SIG-M5 treated with dmso at 0.1 percent for 504 hours (cell line): Measurements from ENCODE around the gene KCNJ8.
"Not testable (repeated sequence)": the region's sequence is repeated elsewhere in the genome, so short reads cannot be mapped to it uniquely, and the experiment has no call there.

Experiments
- DNase-seq: peaks from one replicate; lab custom pipeline; 2025; ENCODE audit not compliant: unreplicated experiment; lab: John Stamatoyannopoulos, UW

The KCNJ8 gene

DNA sequence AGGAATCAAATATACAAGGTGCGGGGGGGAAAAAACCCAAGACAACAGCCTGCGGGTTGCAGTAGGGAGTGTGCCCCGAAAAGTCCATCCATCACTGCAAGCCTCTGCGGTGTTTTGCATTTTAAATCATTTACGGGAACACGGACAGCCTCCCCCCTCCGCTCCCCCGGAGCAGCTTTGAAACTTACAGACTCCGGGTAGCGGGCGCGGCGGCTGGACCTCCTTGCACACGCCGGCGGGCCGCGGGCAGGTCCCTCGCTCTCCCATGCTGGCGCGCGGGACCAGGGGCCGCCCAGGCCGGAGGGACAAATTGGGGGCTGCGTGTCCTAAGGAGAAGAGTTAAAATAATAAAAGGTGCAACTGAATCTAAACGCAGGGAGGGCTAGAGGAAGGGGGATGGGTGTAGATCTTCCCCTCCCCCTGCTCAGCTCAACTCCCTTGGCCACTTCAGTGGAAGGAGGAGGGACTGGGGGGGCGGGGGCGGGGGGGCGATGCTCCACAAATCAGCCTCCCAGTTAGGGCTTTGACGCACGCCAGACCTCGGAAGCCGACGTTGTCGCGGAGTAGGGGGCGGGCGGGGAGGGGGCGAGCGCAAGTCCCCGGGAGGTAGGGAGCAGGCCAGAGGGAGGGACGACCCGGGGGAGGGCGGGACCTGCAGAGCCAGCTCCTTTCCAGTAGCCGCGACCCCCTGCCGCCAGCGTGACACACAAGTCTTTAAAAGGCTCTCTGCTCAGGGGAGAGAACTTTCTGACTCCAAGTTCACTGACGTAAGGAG lies at the start of gene KCNJ8:
Gene KCNJ8, minus strand, starts transcription at position 349 of the 775 bp plus-strand sequence. CDS start 1,090 bp downstream, outside the sequence.
- no peak for DNase-seq

DNA sequence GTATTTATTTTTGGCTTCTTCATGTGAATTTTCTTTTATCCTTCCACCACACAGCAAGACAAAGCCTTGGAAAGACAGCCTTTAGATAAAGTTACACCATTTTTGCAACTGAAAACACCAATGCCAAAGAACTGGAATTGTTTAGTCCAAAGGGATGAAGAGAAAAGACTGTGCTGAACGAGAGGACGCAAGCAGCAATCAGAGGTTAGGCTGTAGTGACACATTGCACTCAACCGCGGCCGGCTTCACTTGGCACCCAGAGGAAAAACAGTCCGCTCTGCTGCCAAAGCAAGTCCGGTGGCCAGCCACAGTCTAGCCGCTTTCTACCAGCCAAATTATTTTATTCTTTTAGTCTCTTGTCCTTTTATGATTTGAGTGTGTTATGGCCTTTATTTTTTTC lies 49.1 kb upstream of the KCNJ8 start:
- no peak for DNase-seq

DNA sequence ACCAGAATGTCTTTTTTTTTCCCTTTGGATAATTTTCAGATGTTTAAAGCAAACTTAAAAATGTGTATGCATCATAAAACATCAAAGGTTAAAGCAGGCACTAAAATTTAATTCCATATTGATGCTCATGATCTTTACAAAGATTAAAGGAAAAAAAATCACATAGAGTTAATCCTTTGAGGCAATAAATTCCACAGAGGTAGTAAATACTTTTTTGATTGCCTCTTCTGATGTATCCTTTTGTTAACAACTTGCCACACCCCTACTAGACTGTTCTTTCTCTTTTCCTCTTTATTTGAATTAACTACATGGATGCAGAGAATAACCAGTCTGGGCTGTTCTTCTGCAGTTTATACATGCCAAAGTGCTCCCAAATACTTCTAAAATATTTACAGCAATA lies 45.2 kb upstream of the KCNJ8 start:
- peak; percentile 29 for DNase-seq

DNA sequence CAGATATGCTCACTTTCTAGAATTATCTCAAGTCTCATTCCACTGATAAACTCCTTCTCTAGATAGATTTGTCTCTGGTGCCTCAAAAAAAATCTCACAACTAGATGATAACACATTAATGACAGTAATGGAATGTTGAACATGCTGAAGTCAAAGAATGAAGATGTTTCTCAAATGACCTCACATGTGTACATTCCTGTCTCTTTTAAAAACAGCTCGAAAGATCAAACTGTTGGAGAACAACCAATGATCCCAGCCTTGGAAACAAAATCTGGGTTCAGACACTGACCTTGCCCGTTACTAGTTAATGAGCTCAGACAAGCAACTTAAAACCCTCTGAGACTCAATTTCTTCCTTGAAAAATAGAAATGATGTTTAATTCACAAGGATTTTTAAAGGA lies 44.7 kb upstream of the KCNJ8 start:
- DNase-seq = no peak

DNA sequence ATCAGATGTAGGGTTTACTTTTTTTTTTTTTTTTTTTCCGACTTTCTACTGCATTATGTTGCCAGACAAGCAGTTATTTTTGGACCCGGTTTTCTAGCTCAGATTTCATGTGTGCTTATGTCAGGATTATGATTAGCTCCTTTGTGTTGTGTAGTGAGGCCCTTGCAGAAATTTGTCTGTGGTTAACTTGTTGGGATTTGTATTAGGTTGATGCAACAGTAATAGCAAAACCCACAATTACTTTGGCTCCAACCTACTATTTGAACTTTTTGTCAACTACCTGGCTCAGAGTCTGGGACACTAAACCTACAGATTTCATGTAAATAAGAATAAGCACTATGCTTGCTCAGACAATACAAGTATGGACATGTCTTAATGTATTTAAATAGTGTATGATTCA lies 44.1 kb upstream of the KCNJ8 start:
- DNase-seq = no peak

DNA sequence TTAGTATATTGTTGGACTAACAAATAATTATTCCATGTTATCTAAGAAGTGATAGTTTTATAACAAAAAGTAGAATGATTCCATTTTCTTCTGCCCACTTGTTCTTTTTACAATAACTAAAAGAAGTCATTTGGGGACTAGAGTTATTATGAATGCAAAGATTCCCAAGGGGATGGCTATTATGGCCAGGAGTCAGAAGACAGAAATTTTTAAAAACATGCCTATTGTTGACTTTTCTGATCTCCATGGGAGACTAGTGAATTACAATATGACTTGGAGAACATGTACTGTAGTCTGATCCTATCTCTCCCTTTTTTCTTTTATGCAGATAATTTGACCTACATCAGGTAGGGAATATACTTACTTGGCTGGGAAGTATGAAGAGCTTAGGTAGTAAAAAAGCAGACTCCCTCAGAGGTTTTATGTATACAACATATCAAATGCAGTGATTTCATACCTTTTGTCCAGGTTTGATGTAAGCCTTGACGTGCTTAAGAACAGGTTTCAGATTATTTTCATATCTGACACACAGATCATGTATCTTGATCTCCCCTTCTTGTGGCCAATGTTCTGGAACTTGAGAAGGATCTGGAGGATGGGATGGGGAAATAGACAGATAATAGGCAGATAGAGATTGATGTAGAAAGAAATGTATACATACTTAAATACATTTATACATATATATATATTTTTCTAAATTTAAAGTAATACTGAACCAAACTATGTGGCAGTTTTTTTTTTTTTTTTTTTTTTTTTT lies 41.0 kb upstream of the KCNJ8 start:
- no peak for DNase-seq

DNA sequence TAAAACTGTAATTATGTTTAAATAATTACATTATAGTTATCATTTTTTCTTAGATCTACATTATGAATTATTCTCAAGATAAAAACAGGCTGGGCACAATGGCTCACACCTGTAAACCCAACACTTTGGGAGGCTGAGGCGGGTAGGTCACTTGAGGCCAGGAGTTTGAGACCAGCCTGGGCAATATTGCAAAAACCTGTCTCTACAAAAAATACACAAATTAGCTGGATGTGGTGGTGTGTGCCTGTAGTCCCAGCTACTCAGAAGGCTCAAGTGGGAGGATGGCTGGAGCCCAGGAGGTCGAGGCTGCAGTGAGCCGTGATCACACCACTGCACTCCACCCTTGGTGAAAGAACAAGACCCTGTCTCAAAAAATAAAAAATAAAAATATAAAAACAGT lies 40.3 kb upstream of the KCNJ8 start:
- DNase-seq = no peak

DNA sequence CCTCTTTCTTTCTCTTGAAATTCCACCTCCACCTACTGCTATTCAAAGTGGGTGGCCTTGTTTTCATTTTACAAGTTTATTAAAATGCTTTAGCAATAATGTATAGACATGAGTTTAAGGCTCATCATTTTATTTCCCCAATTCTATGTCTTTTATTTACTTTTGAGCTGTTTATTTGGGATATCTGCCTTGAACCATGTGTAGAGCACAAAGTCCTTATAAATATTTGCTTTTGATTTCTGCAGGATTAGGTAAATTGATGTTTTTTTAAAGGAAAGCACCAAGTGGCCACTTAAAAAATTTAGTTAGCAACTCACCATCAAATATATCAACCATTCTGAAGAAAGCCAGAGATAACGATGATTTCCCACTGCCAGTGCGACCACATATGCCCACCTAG lies 39.8 kb upstream of the KCNJ8 start:
- DNase-seq = no peak

DNA sequence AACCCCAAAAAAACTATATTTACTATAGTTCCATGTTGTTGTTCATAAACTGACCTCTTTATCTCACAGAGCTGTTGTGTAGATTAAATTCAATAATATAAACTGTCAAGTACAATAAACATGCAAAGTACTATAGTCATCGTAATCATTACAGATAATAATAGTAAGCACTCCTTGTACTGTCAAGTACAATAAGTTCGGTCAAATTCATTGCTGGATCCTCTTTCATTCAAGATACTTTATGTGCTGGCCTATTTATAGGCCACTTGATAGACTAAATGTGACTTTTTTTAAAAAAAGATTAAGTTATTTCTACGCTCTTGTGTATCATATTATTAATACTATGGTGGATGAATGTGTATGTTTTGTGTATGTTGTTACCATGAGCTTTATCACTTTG lies 39.2 kb upstream of the KCNJ8 start:
- no peak for DNase-seq

DNA sequence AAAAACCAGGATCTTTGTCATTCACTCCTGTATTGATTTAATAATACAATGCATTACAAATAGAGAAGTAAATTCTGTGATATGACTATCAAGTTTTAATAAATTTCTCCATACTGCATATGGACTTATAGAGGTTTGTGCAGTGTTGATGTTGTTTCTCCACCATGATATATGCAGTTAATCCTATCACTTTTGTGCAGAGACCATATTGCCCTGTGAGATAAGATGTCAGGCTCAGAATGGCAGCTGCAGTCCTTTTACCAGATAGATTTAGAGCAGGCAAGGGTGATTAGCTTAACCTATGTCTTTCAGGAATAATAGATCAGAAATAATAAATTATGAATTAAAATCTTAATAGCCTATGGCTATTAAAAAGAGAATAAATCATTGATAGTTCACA lies 38.6 kb upstream of the KCNJ8 start:
- DNase-seq = no peak

DNA sequence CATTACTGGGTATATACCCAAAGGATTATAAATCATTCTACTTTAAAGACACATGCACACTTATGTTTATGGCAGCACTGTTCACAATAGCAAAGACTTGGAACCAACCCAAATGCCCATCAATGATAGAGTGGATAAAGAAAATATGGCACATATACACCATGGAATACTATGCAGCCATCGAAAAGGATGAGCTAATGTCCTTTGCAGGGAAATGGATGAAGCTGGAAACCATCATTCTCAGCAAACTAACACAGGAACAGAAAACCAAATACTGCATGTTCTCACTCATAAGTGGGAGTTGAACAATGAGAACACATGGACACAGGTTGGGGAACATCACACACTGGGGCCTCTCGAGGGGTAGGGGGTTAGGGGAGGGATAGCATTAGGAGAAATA lies 37.8 kb upstream of the KCNJ8 start:
- not testable (repeated sequence) for DNase-seq

DNA sequence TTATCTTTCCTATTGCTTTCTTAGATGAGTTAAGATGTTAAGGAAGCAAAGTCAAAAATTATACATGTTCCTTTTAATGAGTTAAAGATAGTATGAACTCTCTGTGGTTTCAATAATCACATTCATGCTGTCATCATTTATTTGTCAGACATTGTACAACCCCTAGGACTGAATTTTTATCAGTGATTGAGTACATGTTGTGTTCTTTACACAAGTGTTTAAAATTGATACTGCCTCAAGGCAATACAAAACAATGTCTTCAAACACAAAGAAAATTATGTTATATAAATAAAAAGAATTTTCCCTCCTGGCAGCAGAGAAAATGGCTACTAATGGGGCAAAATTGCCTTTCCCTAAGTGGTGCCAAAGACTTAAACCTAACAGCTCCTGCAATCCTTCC lies 34.6 kb upstream of the KCNJ8 start:
- DNase-seq = no peak

DNA sequence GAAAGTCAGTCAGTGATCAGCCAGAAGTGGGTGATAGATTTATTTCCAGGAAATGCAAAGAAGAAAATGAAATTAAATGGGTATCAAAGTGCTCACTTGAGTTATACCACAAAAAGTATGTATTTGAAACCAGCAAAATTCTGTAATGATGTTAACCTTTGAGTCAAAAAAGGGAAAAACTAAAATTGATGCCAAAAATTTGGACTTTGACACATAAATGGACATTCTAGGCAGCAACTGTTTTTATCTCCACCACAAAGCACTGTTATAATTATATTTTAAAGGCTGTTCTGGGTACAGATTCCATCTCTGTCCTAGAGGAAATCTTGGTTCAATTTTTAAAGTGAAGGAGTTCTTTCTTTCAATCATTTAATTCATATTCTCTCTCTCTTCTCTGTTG lies 31.7 kb upstream of the KCNJ8 start:
- no peak for DNase-seq

DNA sequence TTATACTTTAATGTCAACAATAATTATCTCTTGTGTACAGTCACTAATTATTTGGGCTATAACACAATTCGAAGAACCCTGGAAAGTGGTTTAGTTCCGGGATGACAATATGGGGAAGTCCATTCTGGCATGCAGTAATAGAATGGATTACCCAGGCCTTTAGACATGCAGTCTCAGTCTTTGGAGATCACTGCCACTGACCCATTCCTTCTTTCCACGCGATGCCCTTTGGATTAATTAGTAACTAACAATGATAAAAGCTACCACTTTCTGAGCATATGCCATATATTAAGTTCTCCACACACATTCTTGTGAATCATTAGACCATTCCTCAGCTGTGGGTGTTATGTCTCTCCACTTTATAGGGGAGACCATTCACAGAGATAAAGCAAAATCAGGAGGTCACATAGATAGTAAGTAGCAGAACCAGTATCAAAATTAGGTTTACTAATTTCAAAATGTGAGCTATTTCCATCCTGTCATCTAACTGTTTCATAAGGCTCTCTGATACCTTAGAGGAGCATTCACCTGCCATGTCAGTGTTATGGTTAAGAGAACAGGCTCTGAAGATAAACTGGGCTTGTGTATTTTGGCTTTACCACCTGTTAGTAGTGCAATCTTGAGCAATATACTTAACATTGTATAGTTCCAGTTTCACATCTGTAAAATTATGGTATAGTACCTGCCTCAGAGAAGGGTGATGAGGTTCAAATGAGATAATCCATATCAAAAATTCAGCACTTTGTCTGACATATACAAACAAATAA lies 27.2 kb upstream of the KCNJ8 start:
- DNase-seq = no peak

DNA sequence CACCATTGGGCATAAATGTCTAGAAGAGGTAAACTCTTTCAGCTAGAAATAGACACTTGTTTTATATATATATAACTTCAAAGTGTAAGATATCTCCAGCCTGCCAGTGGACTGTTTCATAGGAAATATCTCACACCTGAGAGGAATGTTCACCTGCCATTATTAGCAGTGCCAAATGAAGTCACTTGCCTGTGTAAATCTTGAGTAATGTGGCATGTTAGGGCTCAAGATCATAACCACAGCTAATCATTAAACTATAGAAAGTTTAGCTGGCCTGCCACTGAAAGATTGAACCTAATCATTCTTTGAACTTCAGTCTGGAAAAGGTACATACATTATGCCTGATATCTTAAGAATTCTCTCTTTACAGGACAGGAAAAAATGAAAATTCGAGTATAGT lies 25.5 kb upstream of the KCNJ8 start:
- DNase-seq = no peak

DNA sequence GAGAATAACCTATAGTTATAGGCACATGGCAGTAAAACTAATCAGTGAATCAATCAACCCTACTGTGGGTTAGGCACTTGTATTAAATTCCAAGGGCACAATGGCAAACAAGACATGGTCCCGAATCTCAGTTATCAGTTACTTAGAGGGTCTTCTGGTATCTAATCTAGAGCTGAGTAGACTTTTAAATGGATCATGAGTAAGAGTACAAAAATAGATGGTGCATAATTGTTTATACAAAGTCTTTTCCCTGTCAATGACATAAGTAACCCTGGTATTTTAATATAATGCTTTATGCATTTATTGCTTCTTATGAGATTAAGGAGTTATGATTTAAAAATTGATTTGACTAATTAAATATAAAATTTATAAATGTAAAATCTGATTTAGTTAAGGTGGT lies 23.0 kb upstream of the KCNJ8 start:
- no peak for DNase-seq

DNA sequence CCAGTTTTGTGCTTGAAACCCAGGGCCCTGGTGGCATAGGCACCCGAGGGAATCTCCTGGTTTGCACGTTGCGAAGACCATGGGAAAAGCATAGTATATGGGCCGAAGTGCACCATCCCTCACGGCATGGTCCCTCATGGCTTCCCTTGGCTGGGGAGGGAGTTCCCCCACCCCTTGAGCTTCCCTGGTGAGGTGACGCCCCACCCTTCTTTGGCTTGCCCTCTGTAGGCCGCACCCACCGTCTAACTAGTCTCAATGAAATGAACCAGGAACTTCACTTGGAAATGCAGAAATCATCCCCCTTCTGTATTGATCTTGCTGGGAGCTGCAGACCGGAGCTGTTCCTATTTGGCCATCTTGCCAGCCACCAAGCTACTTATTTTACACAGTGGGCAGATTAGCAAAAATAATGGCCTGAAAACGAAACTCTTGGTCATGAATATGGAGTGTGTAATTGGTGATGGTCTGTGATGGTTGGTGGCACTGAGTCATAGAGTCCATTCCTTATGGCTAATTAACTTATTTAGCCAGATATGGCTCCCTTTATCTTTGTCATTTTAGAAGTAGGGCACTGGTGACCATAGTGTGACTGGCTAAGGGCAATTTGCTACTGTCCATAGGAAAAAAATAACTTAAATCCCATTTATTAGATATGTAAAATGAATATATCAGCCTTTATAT lies 21.3 kb upstream of the KCNJ8 start:
- DNase-seq = no peak

DNA sequence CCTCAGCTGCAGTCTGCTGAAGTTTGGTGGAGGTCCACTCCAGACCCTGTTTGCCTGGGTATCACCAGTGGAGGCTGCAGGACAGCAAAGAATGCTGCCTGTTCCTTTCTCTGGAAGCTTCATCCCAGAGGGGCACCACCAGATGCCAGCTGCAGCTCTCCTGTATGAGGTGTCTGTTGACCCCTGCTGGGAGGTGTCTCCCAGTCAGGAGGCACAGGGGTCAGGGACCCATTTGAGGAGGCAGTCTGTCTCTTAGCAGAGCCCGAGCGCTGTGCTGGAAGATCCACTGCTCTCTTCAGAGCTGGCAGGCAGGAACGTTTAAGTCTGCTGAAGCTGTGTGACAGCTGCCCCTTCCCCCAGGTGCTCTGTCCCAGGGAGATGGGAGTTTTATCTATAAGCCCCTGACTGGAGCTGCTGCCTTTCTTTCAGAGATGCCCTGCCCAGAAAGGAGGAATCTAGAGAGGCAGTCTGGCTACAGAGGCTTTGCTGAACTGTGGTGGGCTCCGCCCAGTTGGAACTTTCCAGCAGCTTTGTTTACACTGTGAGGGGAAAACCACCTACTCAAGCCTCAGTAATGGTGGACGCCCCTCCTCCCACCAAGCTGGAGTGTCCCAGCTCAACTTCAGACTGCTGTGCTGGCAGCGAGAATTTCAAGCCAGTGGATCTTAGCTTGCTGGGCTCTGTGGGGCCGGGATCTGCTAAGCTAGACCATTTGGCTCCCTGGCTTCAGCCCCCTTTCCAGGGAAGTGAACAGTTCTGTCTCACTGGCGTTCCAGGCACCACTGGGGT lies 20.5 kb upstream of the KCNJ8 start:
- not testable (repeated sequence) for DNase-seq

DNA sequence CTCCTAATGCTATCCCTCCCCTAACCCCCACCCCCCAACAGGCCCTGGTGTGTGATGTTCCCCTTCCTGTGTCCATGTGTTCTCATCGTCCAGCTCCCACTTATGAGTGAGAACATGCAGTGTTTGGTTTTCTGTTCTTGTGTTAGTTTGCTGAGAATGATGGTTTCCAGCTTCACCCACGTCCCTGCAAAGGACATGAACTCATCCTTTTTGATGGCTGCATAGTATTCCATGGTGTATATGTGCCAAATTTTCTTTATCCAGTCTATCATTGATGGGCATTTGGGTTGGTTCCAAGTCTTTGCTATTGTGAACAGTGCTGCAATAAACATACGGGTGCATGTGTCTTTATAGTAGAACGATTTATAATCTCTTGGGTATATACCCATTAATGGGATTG lies 15.2 kb upstream of the KCNJ8 start:
- DNase-seq = not testable (repeated sequence)
